Epidermal melanocyte (primary cell): ENCODE results near the gene ROBO1.
A peak's percentile ranks its signal among the peaks of the same experiment; 100 is the strongest.

Source experiments
- DNase-seq: peaks from one replicate; pipeline ENCODE4 v3.0.0; 2011; ENCODE audit warnings: low spot score; ENCODE audit not compliant: insufficient read length

The ROBO1 gene

DNA sequence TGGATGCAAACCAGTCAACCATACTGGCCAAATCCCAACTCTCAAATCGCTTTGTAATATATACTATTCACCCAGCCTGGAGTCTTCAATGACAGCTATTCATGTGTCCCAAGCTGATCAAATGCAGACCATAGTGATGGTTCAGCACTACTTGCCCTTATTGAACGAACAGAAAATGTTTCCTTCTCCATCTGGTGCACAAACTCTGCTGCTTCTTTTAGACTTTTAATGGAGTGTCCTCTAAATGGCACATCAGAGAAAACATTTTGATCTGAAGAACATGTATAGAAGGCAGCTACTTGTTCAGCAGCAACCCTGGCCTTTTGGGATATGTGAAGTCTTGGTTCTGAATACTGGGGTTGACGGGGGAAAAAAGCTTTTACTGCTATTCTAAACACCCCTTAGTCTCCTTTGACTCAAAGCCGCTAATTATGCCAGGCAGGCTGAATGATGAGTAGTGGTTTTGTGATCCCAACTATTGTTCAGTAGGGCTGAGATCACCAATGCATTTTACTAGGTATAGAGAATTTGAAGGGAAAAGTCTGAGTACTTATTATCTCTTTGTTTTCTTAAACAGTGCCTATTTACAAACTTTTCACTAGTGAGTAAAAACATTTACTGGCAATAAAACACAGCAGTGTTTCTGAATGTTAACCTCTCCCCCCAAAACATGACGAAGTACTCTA lies 781.2 kb downstream of the ROBO1 start:
- DNase-seq, result no peak

DNA sequence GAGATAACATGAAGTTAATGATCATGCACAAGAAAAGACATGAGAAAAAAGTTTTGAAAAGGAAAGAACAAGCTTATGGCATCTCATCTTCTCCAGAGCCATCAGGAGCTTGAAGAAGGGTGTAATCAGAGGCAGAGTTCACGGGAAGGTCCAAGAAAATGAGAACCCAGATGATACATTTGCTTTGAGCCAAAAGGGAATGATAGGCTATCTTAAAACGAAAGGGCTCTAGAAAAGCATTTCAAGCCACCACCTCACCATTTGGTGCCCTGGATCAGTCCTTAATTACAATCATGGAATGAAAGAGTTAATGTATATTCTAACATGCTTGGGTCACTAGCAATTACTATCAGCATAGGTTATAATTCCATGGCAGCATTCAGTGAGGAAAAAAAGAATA lies 781.8 kb downstream of the ROBO1 start:
- no peak for DNase-seq

DNA sequence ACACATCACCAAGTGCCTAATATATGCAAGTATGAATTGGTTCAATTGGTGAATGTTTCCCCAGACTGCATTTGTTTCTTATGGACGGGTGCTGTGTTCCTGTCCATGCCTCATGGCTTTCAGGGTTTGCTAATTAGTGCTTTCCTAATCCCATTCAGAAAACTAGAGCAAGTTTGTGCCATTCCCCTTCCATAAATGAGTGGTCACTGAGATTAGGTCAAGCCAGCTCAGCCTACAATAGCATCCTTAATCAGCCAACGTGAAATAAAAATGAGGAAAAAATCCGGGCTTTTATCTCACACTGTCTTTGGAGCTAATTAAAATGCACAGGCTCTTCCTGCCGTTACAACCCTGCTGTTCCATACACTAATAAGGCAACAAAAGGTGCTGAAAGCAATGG lies 788.8 kb downstream of the ROBO1 start:
- no peak for DNase-seq

DNA sequence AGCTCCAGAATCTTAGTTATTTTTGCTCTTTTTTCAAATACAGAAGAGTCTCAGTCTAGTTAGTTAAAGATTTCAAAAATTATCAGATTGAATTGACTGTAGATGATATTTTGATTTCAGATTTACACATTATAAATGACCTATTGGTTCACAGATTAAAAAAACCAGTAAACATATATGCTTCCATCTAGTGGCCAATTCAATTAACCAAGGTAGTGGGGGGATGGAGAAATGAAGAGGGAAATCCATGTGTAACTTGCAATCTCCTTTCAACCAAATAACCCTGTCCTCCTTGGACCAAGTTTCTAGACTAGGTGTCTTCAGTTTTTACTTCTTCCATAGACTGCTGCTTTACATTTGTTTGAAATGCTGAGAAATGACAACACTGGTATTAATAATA lies 789.8 kb downstream of the ROBO1 start:
- peak; percentile 30 for DNase-seq

GRCh38 chr3:78977073-78977472 lies 790.7 kb downstream of the ROBO1 start:
- DNase-seq, result no peak

- DNase-seq, result no peak
These were observed 791.6 kb downstream of the ROBO1 start for GRCh38 chr3:78976200-78976599.

DNA sequence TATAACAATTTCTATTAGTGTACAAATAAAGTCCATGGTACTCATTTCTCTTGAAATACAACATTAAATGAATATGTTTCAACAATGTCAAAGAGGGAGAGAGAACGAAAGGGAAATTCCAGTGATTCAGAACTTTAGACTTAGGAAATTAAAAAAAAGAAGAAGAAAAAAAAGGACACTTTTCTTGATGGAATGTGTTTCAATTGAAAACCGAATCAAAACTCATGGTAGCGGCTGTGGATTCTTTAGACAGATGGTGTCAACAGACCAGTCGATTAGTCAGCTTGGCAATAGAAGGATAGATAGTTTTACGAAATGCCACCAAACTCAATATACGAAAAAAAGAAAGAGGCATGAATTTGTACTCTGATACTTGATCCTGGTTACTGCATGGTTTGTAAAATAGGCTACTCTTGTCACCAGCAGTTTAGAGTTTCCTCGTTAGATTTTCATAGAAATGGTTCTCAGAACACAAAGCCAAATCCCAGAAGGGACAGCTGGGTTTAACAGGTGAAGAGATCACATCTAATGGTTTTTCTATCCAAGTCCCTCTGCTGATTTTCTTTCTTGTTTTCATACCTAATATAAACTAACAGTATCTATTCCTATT lies 793.5 kb downstream of the ROBO1 start:
- DNase-seq, result no peak

DNA sequence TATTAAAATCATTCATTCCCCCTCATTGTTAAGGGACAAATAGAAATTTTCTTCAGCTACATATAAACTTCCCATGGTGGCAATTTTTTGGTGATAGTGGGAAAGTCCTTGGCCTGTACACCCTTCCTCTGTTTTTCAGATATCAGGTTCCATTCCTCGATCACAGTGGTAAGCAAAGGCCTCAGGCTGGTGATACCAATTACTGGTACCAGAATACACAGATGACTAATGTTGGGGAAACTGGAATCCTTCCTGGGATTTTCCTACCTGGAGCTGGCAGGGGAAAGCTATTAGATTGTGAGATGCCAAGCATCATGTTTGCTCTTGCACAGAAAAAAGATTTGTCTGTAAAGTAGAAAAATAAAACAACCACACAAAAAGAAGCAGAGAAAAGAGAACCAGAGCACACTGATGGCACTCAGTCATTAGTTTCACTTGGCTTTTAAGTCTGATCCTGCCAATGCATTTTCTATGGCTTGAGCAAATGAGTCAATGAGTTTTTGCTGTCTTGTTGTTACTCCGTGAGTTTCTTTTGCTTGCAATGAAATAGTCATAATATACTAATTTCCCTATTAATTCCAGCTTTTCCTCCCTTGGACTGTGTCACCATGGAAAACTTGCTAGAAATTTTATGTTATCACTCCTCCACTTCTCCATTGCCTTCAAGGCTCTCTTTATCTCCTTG lies 795.0 kb downstream of the ROBO1 start:
- no peak for DNase-seq

DNA sequence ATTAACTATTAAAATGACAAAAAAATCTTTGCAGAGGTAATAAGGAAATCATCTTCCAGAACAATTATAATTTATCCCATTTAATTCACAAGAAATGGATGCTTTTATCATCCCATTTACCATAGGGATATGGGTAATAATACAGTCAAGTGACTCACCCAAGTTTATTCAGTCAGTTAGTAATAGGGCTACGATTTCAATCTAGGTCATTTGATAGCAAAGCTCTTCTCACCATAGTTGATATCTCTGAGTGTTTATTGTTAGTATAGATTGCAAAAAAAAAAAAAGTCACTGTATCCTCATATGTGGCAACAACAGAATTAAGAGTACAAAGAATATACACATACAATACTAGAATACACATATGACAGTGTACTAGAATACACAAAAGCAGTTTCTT lies 797.1 kb downstream of the ROBO1 start:
- DNase-seq, result no peak

DNA sequence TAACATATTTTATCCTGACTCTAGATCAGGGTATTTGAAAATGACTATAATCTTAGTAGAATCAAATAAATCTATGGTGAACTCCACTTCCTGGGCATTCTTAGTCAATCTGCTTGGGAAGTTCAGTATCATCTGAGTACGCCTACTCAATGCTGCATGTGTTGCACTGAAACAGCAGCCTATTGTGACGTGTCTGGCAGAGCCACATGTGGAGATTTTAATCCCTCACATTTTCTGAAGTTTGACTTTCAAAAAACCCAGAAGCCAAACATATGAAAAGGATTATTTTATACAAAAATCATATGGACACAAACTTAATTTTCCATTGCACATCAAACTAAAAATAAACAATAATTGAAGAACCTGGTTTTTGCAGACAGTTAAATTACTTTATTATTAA lies 798.3 kb downstream of the ROBO1 start:
- DNase-seq, result peak; percentile 35

GRCh38 chr3:78967061-78967460 lies 800.7 kb downstream of the ROBO1 start:
- no peak for DNase-seq

- no peak for DNase-seq
These were observed 804.0 kb downstream of the ROBO1 start for GRCh38 chr3:78963771-78964170.

DNA sequence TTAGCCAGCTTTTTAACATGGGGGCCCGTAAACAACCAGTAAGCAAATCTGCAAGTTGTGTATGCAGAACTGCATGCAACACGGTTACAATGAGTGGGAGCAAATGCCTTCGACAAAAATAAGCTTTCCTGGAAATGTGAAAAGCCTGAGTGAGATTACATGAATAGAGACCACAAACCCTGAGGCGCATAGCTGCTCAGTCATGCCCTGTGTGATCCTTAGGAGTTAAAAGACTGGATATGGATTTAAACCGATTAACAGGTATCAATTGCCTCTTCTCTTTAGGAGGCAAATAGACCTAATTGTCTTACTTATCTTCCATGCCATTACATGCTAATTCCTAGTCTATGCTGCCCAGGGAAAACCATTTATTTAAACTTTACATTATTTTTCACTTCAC lies 810.3 kb downstream of the ROBO1 start:
- DNase-seq, result no peak

DNA sequence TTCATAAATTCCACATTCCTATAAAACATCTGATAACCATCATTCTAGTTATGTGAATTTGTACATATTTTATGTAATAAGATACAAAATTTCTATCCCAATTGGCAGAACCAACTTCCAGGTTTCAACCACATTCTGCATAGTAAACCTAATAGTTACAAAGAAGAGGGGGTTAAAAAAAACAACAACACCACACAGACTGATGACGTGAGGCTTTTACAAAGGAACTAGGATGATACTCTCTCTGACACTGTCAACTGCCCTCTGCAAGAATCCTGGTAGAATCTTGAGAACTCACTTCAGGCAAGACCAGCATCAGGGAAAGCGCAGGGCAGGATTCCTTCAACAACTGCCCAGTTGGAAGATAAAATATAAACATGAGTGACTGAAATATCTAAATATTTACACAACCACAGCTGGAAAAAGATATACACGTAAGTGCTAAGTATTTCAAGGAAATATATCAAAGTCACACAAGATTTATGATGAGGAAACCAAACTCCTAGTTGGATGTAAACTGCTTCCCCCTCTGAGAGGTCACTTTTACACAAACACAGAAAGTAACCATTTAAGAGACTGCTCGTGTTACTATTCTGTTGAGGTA lies 816.4 kb downstream of the ROBO1 start:
- no peak for DNase-seq

DNA sequence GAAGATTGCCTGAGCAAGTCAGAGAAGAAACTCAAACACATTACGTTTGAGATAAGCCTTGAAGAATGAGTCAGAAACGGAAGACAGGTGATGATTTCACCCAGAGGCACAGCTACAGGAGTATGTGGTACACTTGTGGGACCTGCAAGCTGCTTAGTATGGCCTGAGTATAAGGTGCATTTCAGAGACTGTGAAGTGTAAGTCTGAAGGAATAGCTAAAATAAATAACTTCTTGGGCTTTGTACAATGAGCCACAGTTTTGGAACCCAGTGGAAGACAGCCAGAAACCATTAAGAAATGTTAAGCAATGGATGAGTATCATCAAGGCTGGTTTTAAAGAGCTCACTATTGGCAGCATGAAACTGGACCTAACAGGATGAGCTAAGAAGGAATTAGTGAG lies 826.2 kb downstream of the ROBO1 start:
- no peak for DNase-seq

GRCh38 chr3:78940626-78941025 lies 827.2 kb downstream of the ROBO1 start:
- no peak for DNase-seq

GRCh38 chr3:78940128-78940527 lies 827.7 kb downstream of the ROBO1 start:
- DNase-seq, result no peak

DNA sequence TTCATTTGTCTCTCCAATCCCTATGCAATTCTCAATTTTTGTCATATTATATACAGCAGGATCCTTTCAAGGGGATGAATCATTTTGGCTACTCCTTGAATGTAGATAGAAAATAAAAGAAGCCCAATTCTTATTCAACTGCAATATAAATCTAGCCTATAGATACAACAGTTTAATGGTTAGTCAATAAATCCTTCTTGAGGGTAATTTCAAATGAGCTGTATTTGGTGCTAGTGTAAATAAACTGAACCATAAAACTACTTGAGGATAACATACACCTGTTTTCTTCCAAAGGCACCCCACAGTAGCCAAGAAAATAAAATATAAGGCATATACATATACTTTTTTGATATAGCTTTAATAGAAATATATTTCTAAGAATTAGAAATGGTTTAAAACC lies 830.3 kb downstream of the ROBO1 start:
- DNase-seq, result no peak

- DNase-seq, result no peak
These were observed 840.0 kb downstream of the ROBO1 start for GRCh38 chr3:78927759-78928158.

DNA sequence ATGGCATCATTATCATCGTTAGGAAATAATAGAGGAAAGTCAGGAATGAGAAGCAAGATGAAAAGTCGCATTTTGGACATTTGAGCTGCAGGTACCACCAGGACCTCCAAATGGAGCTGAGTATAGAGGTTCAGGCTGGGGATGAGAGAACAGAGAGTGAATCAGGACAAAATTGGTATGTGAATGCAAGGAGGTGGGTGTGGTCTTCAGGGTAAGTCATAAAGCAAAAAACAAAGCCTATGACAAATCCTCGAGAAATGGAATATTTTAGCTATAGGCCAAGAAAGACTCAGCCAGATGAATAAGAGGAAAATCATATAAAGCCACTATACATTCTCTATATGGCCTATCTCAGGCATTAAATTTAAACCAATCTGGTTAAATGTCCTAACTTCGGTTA lies 841.3 kb downstream of the ROBO1 start:
- no peak for DNase-seq

GRCh38 chr3:78924711-78925110 lies 843.1 kb downstream of the ROBO1 start:
- no peak for DNase-seq

DNA sequence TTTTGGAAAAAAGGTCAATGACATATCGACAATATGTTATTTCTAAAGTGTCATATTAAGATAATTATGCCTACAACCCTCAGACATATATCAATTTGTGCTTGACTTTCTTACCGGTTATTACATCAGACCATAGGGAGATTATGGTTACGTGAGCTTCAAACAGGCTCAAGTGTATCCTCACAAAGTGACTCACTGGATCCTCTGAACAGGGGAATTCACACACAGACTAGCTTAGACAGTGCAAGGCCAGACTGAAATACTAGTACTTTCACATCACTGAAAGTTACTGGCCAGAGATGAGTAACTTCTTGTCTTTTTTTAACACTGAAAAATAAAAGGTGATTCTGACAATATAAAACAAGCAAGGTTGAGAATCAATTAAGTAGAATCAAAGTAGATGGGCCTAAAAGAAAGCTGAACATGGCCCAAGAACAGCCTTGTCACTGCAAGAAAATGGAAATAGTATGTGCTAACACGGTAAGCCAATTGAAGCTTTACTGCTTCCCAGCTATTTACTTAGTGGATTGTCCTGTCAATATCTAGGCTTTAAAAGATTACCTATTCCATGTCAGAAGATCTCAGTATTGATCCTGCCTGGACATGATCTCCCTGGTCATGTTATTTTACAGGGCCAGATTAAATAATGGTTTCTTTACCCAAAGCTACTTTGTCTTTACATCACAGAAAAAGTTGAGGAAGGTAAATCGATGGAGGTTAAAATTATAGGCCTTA lies 848.6 kb downstream of the ROBO1 start:
- no peak for DNase-seq
